ENCODE measurements around the gene ENPP1. TPM values are rescaled to one million over a fixed set of nuclear protein-coding genes. Genes with fewer than 3 reads are reported as not detected.
A peak's percentile ranks its signal among the peaks of the same experiment; 100 is the strongest.

ENPP1 gene
- 10 to 100 TPM; 17.8 to 18.9 TPM for total RNA-seq

DNA sequence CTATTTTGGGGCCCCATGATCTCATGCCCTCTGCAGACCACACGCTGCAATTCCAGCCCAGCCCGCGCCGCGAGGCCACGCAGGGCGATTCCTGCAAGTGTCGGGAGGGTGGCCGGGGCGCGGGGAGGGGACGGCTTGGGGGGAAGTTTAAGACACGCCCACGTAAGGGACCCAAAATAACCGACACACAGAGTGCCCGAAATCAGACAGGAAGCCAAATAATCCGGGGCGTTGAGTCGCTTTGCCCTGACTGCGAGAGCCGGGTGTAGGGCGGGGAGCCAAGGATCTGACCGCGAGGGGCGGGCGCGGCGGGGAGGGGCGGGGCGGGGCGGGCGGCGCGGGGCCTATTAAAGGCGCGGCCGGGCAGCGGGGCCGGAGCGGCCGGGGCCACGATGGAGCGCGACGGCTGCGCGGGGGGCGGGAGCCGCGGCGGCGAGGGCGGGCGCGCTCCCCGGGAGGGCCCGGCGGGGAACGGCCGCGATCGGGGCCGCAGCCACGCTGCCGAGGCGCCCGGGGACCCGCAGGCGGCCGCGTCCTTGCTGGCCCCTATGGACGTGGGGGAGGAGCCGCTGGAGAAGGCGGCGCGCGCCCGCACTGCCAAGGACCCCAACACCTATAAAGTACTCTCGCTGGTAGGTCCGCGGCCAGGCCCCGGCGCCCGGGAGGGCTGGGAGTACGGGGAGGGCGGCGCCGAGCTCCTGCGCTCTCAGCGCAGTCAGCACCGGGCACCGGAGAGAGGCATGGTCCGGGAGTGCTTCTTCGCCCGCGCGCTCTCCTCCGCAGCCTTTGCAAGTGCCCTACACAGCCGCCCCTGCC is at the start of gene ENPP1:
TSS of gene ENPP1 (plus strand) at position 377 of the 816 bp plus-strand sequence. CDS start at position 393, 16 bp downstream.
- TF ChIP-seq CTCF (IDR thresholded peaks at IDR 0.05) (peak in 1 of 4 experiments; percentile 24), POLR2AphosphoS5 (IDR thresholded peaks at IDR 0.05) (no peak)
- peak; percentile 49 for DNase-seq (ENCODE audit: low spot score)
- no peaks in the 10 kb centered on the region for H3K4me1 ChIP-seq (replicated peaks)
- H3K27ac ChIP-seq: peak within 1 kb of the TSS; percentile 56 to 60
- H3K4me3 ChIP-seq: peak within 1 kb of the TSS; percentile 49 to 58
- no peaks in the 10 kb centered on the region for H3K27me3 ChIP-seq (replicated peaks; ENCODE audit: insufficient read depth)
- 2% methylated on average over 49 of the region's 99 CpGs for WGBS
- no peaks in the 10 kb centered on the region for H3K9me3 ChIP-seq
- H3K36me3 ChIP-seq: no peaks in the 10 kb centered on the region
- intact Hi-C loops (cut with DNase I): no loop called here

GRCh38 chr6:131758920-131759319 is 48.9 kb upstream of the ENPP1 start:
- Histone ChIP-seq H3K36me3 (no peaks in the 10 kb centered on the region), H3K27ac (no peak overlapping the region), H3K4me1 (replicated peaks) (no peaks in the 10 kb centered on the region), H3K9me3 (no peaks in the 10 kb centered on the region), H3K4me3 (no peak overlapping the region), H3K27me3 (replicated peaks; ENCODE audit: insufficient read depth) (no peaks in the 10 kb centered on the region)
- WGBS: 71% methylated on average over 4 of the region's 4 CpGs
- TF ChIP-seq POLR2A (IDR thresholded peaks at IDR 0.05) (no peak), POLR2AphosphoS5 (IDR thresholded peaks at IDR 0.05) (no peak), CTCF (IDR thresholded peaks at IDR 0.05) (no peak)
- intact Hi-C loops (cut with DNase I): no loop called here
- DNase-seq (ENCODE audit: low spot score): no peak

- Histone ChIP-seq H3K36me3 (no peaks in the 10 kb centered on the region), H3K4me3 (no peak overlapping the region), H3K27me3 (replicated peaks; ENCODE audit: insufficient read depth) (no peaks in the 10 kb centered on the region), H3K4me1 (replicated peaks) (no peaks in the 10 kb centered on the region), H3K9me3 (no peaks in the 10 kb centered on the region), H3K27ac (no peak overlapping the region)
- intact Hi-C loops (cut with DNase I): no loop called here
- 56% methylated on average over 6 of the region's 6 CpGs for WGBS
- DNase-seq (ENCODE audit: low spot score): no peak
- no peak for TF ChIP-seq CTCF (IDR thresholded peaks at IDR 0.05)
- no peak for TF ChIP-seq POLR2AphosphoS5 (IDR thresholded peaks at IDR 0.05)
- TF ChIP-seq POLR2A (IDR thresholded peaks at IDR 0.05): no peak
Observed at GRCh38 chr6:131761060-131761761, 46.6 kb upstream of the ENPP1 start.

DNA sequence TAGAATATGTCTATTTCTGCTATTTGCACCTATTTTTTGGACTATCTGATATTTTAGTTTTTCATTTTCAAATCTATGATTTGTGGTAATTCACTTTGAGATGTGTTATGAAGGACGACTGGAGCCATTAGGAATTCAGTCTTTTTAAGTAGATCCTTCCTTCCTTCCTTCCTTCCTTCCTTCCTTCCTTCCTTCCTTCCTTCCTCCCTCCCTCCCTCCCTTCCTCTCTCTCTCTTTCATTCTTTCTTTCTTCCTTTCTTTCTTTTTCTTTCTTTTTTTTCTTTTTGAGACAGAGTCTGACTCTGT is 46.1 kb upstream of the ENPP1 start:
- WGBS: 82% methylated on average over 1 of the region's 1 CpG
- Histone ChIP-seq H3K4me1 (replicated peaks) (no peaks in the 10 kb centered on the region), H3K36me3 (no peaks in the 10 kb centered on the region), H3K9me3 (no peaks in the 10 kb centered on the region), H3K27me3 (replicated peaks; ENCODE audit: insufficient read depth) (no peaks in the 10 kb centered on the region), H3K27ac (no peak overlapping the region), H3K4me3 (no peak overlapping the region)
- DNase-seq (ENCODE audit: low spot score): no peak
- intact Hi-C loops (cut with DNase I): no loop called here
- no peak for TF ChIP-seq CTCF (IDR thresholded peaks at IDR 0.05)
- TF ChIP-seq POLR2AphosphoS5 (IDR thresholded peaks at IDR 0.05): no peak
- no peak for TF ChIP-seq POLR2A (IDR thresholded peaks at IDR 0.05)
